ENCODE results near the gene PITRM1.

GRCh38 chr10:3106928-3107425 lies 65.6 kb downstream of the PITRM1 start:
- TF ChIP-seq CTCF (IDR thresholded peaks at IDR 0.05 in 4 of 5, conservative IDR thresholded peaks at IDR 0.05 in 1 of 5), result no peak
- TF ChIP-seq POLR2A (IDR thresholded peaks at IDR 0.05), result no peak
